HAP-1 (cell line): ENCODE results near the gene SDSL.

Experiments used
- DNase-seq, 2 experiments: peaks; one replicate each; pipeline ENCODE4 v3.0.0-alpha.2; 2016 to 2020; ENCODE audit warnings: low spot score in 2 of 2
- H3K27me3 ChIP-seq: fragments of 250-450 bp; sonication (Bioruptor Pico); 2 replicates; pipeline ENCODE4 v1.5.1; 2020; ENCODE audit warnings: low read depth, mild to moderate bottlenecking, moderate library complexity
- H3K36me3 ChIP-seq: fragments of 250-450 bp; sonication (Bioruptor Pico); replicated peaks from 2 replicates; pipeline ENCODE4 v1.5.1; 2020; ENCODE audit warnings: mild to moderate bottlenecking
- H3K4me1 ChIP-seq: fragments of 250-450 bp; sonication (Bioruptor Pico); 2 replicates; pipeline ENCODE4 v1.5.1; 2020; ENCODE audit warnings: mild to moderate bottlenecking
- H3K4me3 ChIP-seq: fragments of 250-450 bp; sonication (Bioruptor Pico); 2 replicates; pipeline ENCODE4 v1.5.1; 2020; ENCODE audit warnings: mild to moderate bottlenecking, moderate library complexity
- H3K9me3 ChIP-seq: fragments of 250-450 bp; sonication (Bioruptor Pico); 2 replicates; pipeline ENCODE4 v1.5.1; 2020; ENCODE audit warnings: mild to moderate bottlenecking, moderate library complexity
- in situ Hi-C: fragments of 300-500 bp; cut with MboI; formaldehyde crosslinking; loops from 3 replicates; pipeline ENCODE4 v1.14.3; 2020; ENCODE audit warnings: low sequenced_read_pairs, inconsistent platforms, mixed read lengths

Gene SDSL

GRCh38 chr12:113422030-113422885, at the start of gene SDSL:
SDSL (plus strand) TSS chr12:113422380; CDS start chr12:113427983, 5,603 bp downstream.
- H3K27me3 ChIP-seq: no peaks in the 10 kb centered on the region
- no peaks in the 10 kb centered on the region for H3K9me3 ChIP-seq
- DNase-seq: peak; percentile 77 to 82
- H3K4me1 ChIP-seq: peaks cover 8% of the 10 kb centered on the region
- peak within 1 kb of the TSS; percentile 48 for H3K4me3 ChIP-seq
- no peaks in the 10 kb centered on the region; the same call in 1 of the 2 replicates for H3K36me3 ChIP-seq
- in situ Hi-C loops: no loop called here

- H3K4me1 ChIP-seq: no peaks in the 10 kb centered on the region
- no peak overlapping the region for H3K4me3 ChIP-seq
- no peaks in the 10 kb centered on the region for H3K27me3 ChIP-seq
- H3K9me3 ChIP-seq: no peaks in the 10 kb centered on the region
- in situ Hi-C loops: no loop called here
- no peak for DNase-seq
- H3K36me3 ChIP-seq: peaks cover 25% of the 10 kb centered on the region
Measured at GRCh38 chr12:113373440-113373839, 48.7 kb upstream of the SDSL start.

- no peak for DNase-seq
- no peaks in the 10 kb centered on the region for H3K27me3 ChIP-seq
- no peaks in the 10 kb centered on the region for H3K9me3 ChIP-seq
- in situ Hi-C loops: no loop called here
- H3K4me3 ChIP-seq: no peak overlapping the region
- peaks cover 25% of the 10 kb centered on the region for H3K36me3 ChIP-seq
- no peaks in the 10 kb centered on the region for H3K4me1 ChIP-seq
Measured at GRCh38 chr12:113373969-113374368, 48.2 kb upstream of the SDSL start.

GRCh38 chr12:113374823-113375428, 47.3 kb upstream of the SDSL start:
- Histone ChIP-seq H3K9me3 (no peaks in the 10 kb centered on the region), H3K27me3 (no peaks in the 10 kb centered on the region), H3K36me3 (peaks cover 28% of the 10 kb centered on the region), H3K4me3 (no peak overlapping the region), H3K4me1 (no peaks in the 10 kb centered on the region)
- DNase-seq: no peak
- in situ Hi-C loops: no loop called here

GRCh38 chr12:113378291-113378690, 43.9 kb upstream of the SDSL start:
- Histone ChIP-seq H3K4me3 (no peak overlapping the region), H3K36me3 (peaks cover 28% of the 10 kb centered on the region)
- in situ Hi-C loops: no loop called here

GRCh38 chr12:113381220-113381619, 41.0 kb upstream of the SDSL start:
- in situ Hi-C loops: no loop called here
- no peaks in the 10 kb centered on the region for H3K9me3 ChIP-seq
- no peak for DNase-seq
- no peaks in the 10 kb centered on the region for H3K27me3 ChIP-seq
- H3K4me3 ChIP-seq: no peak overlapping the region
- peaks cover 26% of the 10 kb centered on the region for H3K36me3 ChIP-seq
- H3K4me1 ChIP-seq: no peaks in the 10 kb centered on the region

More at GRCh38 chr12:113378291-113378690, 43.9 kb upstream of the SDSL start:
- Histone ChIP-seq H3K27me3 (no peaks in the 10 kb centered on the region), H3K4me1 (no peaks in the 10 kb centered on the region), H3K9me3 (no peaks in the 10 kb centered on the region)
- DNase-seq: no peak

GRCh38 chr12:113382206-113382605, 40.0 kb upstream of the SDSL start:
- no peak for DNase-seq
- Histone ChIP-seq H3K4me1 (no peaks in the 10 kb centered on the region), H3K27me3 (no peaks in the 10 kb centered on the region), H3K36me3 (peaks cover 23% of the 10 kb centered on the region), H3K4me3 (no peak overlapping the region), H3K9me3 (no peaks in the 10 kb centered on the region)
- in situ Hi-C loops: no loop called here

- in situ Hi-C loops: no loop called here
- H3K36me3 ChIP-seq: peaks cover 16% of the 10 kb centered on the region
Measured at GRCh38 chr12:113384778-113385177, 37.4 kb upstream of the SDSL start.

GRCh38 chr12:113385282-113385882, 36.8 kb upstream of the SDSL start:
- Histone ChIP-seq H3K4me3 (no peak overlapping the region), H3K36me3 (peaks cover 13% of the 10 kb centered on the region), H3K9me3 (no peaks in the 10 kb centered on the region), H3K4me1 (no peaks in the 10 kb centered on the region), H3K27me3 (no peaks in the 10 kb centered on the region)
- in situ Hi-C loops: no loop called here
- no peak for DNase-seq

More at GRCh38 chr12:113384778-113385177, 37.4 kb upstream of the SDSL start:
- no peaks in the 10 kb centered on the region for H3K9me3 ChIP-seq
- H3K4me3 ChIP-seq: no peak overlapping the region
- no peak for DNase-seq
- no peaks in the 10 kb centered on the region for H3K4me1 ChIP-seq
- no peaks in the 10 kb centered on the region for H3K27me3 ChIP-seq

- Histone ChIP-seq H3K4me1 (no peaks in the 10 kb centered on the region), H3K36me3 (peaks cover 13% of the 10 kb centered on the region), H3K27me3 (no peaks in the 10 kb centered on the region), H3K9me3 (no peaks in the 10 kb centered on the region), H3K4me3 (no peak overlapping the region)
- no peak for DNase-seq
- in situ Hi-C loops: no loop called here
Measured at GRCh38 chr12:113386866-113387566, 35.2 kb upstream of the SDSL start.

- Histone ChIP-seq H3K4me3 (no peak overlapping the region), H3K9me3 (no peaks in the 10 kb centered on the region), H3K4me1 (no peaks in the 10 kb centered on the region), H3K36me3 (peaks cover 13% of the 10 kb centered on the region), H3K27me3 (no peaks in the 10 kb centered on the region)
- in situ Hi-C loops: no loop called here
- no peak for DNase-seq
Measured at GRCh38 chr12:113387631-113388030, 34.5 kb upstream of the SDSL start.

- H3K36me3 ChIP-seq: peaks cover 13% of the 10 kb centered on the region
- H3K4me1 ChIP-seq: no peaks in the 10 kb centered on the region
- H3K9me3 ChIP-seq: no peaks in the 10 kb centered on the region
- no peaks in the 10 kb centered on the region for H3K27me3 ChIP-seq
- in situ Hi-C loops: no loop called here
- no peak for DNase-seq
- H3K4me3 ChIP-seq: no peak overlapping the region
Measured at GRCh38 chr12:113388351-113388750, 33.8 kb upstream of the SDSL start.

GRCh38 chr12:113390064-113391043, 31.8 kb upstream of the SDSL start:
- Histone ChIP-seq H3K9me3 (no peaks in the 10 kb centered on the region), H3K4me3 (no peak overlapping the region), H3K36me3 (peaks cover 8% of the 10 kb centered on the region), H3K27me3 (no peaks in the 10 kb centered on the region), H3K4me1 (no peaks in the 10 kb centered on the region)
- no peak for DNase-seq
- in situ Hi-C loops: no loop called here
